Calu3 (cell line): ENCODE data around the gene EIF1AX. TPM values are rescaled to one million over a fixed set of nuclear protein-coding genes. Genes with fewer than 3 reads are reported as not detected.
A peak's percentile ranks its signal among the peaks of the same experiment; 100 is the strongest.

Source experiments
- BruUV-seq: library from RNA; stranded (reverse); fragments of 400-500 nt; replicated peaks from 2 replicates; lab custom pipeline; 2021; lab: Mats Ljungman, UMichigan
- CTCF ChIA-PET: fragments of 300-600 bp; sonication (Branson Sonifier 250); formaldehyde crosslinking; loops from one replicate; lab custom pipeline; 2022; ENCODE audit warnings: antibody characterized with exemption; lab: Charles Lee
- DNase-seq: peaks from one replicate; pipeline ENCODE4 v3.0.0; 2022
- H3K27ac Mint-ChIP-seq: one replicate; pipeline ENCODE4 v1.8.0; 2022; ENCODE audit warnings: mixed read lengths; ENCODE audit not compliant: unreplicated experiment
- H3K27me3 Mint-ChIP-seq: one replicate; pipeline ENCODE4 v1.8.0; 2022; ENCODE audit warnings: mixed read lengths; ENCODE audit not compliant: unreplicated experiment
- H3K36me3 Mint-ChIP-seq: one replicate; pipeline ENCODE4 v1.8.0; 2022; ENCODE audit warnings: mild to moderate bottlenecking, moderate library complexity, mixed read lengths; ENCODE audit not compliant: insufficient read depth, unreplicated experiment
- H3K4me1 Mint-ChIP-seq: one replicate; pipeline ENCODE4 v1.8.0; 2022; ENCODE audit warnings: mild to moderate bottlenecking, low read depth, mixed read lengths; ENCODE audit not compliant: unreplicated experiment
- H3K4me3 Mint-ChIP-seq: one replicate; pipeline ENCODE4 v1.8.0; 2022; ENCODE audit warnings: mild to moderate bottlenecking, low read depth, moderate library complexity, mixed read lengths; ENCODE audit not compliant: unreplicated experiment
- H3K9me3 Mint-ChIP-seq: one replicate; pipeline ENCODE4 v1.8.0; 2022; ENCODE audit warnings: low read depth, mixed read lengths; ENCODE audit not compliant: unreplicated experiment
- CTCF ChIP-seq: fragments of 200-600 bp; IDR thresholded peaks from one replicate; pipeline ENCODE4 v1.8.0; 2022; ENCODE audit warnings: antibody characterized with exemption; ENCODE audit not compliant: unreplicated experiment
- intact Hi-C: fragments of 100-400 bp; cut with micrococcal nuclease; formaldehyde crosslinking; loops from one replicate; pipeline ENCODE4 v1.10.0; 2022; ENCODE audit not compliant: unreplicated experiment
- total RNA-seq: library from RNA; stranded (reverse); gene quantifications from 2 replicates; pipeline ENCODE4 v1.2.3, GENCODE V29; 2022

EIF1AX gene
- total RNA-seq, 1 experiment from 2014 or later, result 133 TPM

GRCh38 chrX:20116577-20117240, 24.9 kb downstream of the EIF1AX start, which contains the start of gene MAP7D2:
Gene MAP7D2, minus strand, starts transcription at chrX:20116907. Its CDS starts 28 bp downstream, at chrX:20116879.
- Mint-ChIP-seq H3K27me3 (no peaks in the 10 kb centered on the region), H3K9me3 (no peaks in the 10 kb centered on the region), H3K4me3 (peak within 1 kb of the TSS; percentile 73), H3K27ac (no peak within 1 kb of the TSS), H3K36me3 (peaks cover 12% of the 10 kb centered on the region), H3K4me1 (peaks cover 25% of the 10 kb centered on the region)
- TF ChIP-seq CTCF, result no peak
- CTCF ChIA-PET, result no interaction called here
- intact Hi-C loops, result loop anchor here (5.0 kb wide), 1 partner anchor 209 kb away; no protein-coding TSS in a partner anchor
- peak; percentile 11 for DNase-seq
- BruUV-seq, result no TSS peak

DNA sequence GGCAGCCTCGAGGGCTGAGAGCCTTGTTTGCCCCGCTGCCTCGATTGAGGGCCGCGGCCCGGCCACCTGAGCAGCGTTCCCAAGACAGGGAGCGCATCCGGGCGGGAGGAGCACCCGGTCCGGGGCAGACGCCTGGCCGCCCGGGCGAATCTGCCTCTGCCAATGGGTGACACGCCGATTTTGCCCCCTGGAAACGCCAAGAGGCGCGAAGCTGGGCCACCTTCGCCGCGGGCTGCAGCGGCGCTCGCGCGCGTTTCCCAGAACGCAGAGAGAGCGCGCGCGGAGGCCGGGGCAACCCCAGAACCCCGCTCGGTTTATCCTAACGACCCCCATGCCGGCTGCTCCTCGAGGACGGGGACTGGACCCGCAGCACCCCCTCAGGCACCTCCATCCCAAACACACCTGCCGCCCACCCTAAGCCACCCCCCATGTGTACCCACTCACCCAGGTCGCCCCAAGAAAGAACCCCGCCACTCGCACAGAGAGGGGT, 25.5 kb downstream of the EIF1AX start:
- Mint-ChIP-seq H3K9me3 (no peaks in the 10 kb centered on the region), H3K27me3 (no peaks in the 10 kb centered on the region), H3K4me1 (peaks cover 25% of the 10 kb centered on the region), H3K27ac (no peak overlapping the region), H3K36me3 (peaks cover 12% of the 10 kb centered on the region), H3K4me3 (peak overlapping the region; percentile 73)
- TF ChIP-seq CTCF, result no peak
- intact Hi-C loops, result loop anchor here (5.0 kb wide), 1 partner anchor 209 kb away; no protein-coding TSS in a partner anchor
- DNase-seq, result peak; percentile 13
- no TSS peak for BruUV-seq
- CTCF ChIA-PET, result no interaction called here

- no TSS peak for BruUV-seq
- Mint-ChIP-seq H3K4me1 (peaks cover 8% of the 10 kb centered on the region), H3K27ac (no peak overlapping the region), H3K4me3 (no peak overlapping the region), H3K9me3 (no peaks in the 10 kb centered on the region), H3K27me3 (no peaks in the 10 kb centered on the region), H3K36me3 (peaks cover 7% of the 10 kb centered on the region)
- CTCF ChIA-PET, result no interaction called here
- no peak for DNase-seq
- TF ChIP-seq CTCF, result no peak
- intact Hi-C loops, result no loop called here
These were observed 29.4 kb downstream of the EIF1AX start for GRCh38 chrX:20112022-20112774.

GRCh38 chrX:20111271-20111670, 30.4 kb downstream of the EIF1AX start:
- H3K9me3 Mint-ChIP-seq, result no peaks in the 10 kb centered on the region
- no TSS peak for BruUV-seq
- no peak overlapping the region for H3K27ac Mint-ChIP-seq
- CTCF ChIA-PET, result no interaction called here
- H3K27me3 Mint-ChIP-seq, result no peaks in the 10 kb centered on the region
- no peak for TF ChIP-seq CTCF
- peaks cover 8% of the 10 kb centered on the region for H3K4me1 Mint-ChIP-seq
- H3K36me3 Mint-ChIP-seq, result peaks cover 5% of the 10 kb centered on the region
- DNase-seq, result no peak
- no peak overlapping the region for H3K4me3 Mint-ChIP-seq
- intact Hi-C loops, result no loop called here
